Measurements from ENCODE around the gene WDR3. TPM values are rescaled to one million over a fixed set of nuclear protein-coding genes. Genes with fewer than 3 reads are reported as not detected.
"Not testable (repeated sequence)": the region's sequence is repeated elsewhere in the genome, so short reads cannot be mapped to it uniquely, and the experiment has no call there.

WDR3 gene
- polyA plus RNA-seq (ENCODE audit: insufficient read length), result 22.1 TPM

DNA sequence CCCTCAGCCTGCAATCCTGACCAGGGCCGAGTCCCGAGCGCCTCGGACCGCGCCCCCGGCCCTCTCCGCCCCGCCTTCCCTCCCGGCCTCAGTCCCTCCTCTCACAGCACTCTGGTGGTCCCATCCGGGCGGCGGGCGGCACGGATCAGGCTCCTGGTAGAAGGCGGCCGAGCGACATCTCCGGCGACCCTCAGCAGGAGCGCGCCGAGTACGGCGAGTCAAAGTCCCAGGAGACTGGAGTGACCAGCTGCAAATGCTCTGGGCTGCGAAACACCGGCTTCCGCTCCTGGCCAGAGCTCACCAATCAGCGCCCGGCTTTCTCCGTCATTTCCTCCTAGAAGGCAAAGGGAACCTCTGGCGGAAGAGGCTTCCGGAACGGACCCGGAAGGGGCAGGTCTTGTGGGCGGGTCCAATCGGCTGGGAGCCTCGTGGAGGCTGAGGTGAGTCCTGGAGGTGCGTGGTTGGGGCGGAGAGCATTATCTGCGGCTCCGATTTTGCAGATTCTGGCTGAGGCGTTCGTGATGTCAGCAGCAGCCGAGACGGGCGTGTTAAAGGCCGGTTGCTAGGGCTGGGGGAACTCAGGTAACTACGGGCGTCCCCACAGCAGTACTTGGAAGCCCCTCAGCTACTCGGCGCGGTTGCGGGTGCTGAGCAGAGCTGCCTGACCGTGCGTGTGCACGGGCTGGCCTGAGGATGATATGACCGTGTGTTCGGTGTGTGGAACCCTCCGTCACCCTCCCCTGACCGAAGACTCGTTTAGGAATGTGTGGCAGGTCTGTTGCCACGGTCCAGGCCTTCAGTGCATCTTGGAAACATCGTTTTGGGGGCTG is at the start of gene WDR3, which contains the start of gene GDAP2:
Gene WDR3 (plus strand): TSS at position 397 of the 830 bp plus-strand sequence. CDS start 3,581 bp downstream, outside the sequence.
Gene GDAP2 (minus strand): TSS at position 279 of the 830 bp plus-strand sequence. CDS start 9,264 bp downstream, outside the sequence.
- DNase-seq (ENCODE audit: low read depth), result peak; percentile 94

DNA sequence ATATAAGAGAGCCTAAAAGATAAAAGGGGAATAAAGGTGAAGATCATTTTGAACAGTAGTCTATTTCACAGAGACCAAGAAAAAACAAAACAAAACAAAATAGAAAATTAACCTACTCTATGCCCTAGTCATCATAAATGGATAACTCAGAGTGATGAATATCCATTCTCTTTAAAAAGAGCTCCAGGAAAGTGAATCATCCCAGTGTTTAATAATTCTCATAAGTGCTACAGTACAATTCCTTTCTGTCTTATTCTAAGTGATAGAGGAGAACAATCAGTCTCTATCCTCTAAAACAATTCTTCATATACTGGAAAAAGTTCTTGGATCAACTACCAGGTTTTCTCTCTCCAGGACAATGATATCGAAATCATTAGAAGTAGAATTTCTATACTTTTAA is 45.9 kb upstream of the WDR3 start:
- DNase-seq (ENCODE audit: low read depth), result no peak

DNA sequence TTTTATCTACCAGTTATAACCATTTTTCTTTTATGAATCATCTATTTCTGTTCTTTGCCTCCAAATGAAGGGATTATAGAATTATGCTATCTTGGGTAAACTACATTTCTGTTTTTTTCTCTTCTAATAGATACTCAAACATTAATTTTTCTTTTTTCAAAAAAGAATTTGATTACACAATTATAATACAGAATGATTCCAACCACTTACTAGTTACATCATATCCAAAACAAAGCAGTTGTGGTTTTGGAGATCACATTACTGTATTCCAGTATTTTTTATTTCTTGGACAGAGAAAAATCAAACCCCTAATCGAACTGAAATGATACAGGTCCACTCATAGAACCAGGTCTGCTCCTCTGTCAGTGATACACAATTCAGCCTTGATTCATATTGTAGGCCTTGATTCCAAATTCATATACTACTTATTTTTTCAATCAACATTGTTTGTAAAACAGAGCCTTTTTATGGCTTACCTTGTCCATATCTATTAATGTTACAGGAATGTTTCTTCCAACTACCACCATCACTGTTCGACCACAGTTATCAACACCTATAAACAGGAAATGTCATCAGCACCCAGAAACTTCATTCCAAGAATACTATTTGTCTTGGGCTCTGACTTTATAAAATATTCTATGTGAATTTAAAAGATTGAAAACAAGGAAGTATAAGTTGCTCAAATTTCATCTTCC is 43.3 kb upstream of the WDR3 start:
- no peak for DNase-seq (ENCODE audit: low read depth)

GRCh38 chr1:117890452-117890851 is 39.1 kb upstream of the WDR3 start:
- DNase-seq (ENCODE audit: low read depth), result no peak

- no peak for DNase-seq (ENCODE audit: low read depth)
These were observed 37.0 kb upstream of the WDR3 start for GRCh38 chr1:117892512-117892911.

DNA sequence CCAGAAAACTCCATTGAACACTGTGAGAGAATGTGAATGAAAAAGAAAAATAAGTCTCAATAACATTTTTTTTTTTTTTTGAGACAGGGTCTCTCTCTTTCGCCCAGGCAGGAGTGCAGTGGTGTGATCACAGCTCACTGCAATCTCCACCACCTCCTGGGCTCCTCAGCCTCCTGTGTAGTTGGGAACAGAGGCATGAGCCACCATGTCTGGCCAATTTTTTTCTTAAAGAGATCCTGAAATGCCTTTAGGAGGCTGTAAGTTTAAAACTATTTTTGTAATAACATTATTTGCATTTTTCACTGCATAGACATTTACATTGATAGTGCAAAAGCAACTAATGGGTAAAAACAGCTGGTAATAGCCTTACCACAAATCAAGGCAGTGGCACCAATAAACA is 35.5 kb upstream of the WDR3 start:
- DNase-seq (ENCODE audit: low read depth), result no peak

GRCh38 chr1:117895482-117896114 is 33.9 kb upstream of the WDR3 start:
- DNase-seq (ENCODE audit: low read depth), result peak; percentile 63

- no peak for DNase-seq (ENCODE audit: low read depth)
These were observed 32.0 kb upstream of the WDR3 start for GRCh38 chr1:117897551-117897950.

DNA sequence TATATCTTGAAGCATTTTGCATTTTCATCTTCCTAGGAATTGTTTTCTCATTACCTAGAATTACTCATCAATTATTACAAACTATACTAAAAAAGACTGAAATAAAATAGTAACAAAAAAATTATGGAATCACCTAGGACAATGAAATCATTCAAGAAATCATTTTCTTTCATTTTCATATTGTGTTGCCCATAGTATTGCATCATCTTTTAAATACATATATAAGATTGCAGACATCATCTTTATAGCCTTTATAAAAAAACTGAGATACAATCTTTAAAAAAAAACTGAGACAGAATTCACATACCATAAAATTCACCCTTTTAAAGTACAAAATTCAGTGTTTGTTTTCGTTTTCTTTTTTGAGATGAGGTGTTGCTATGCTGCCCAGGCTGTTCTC is 29.7 kb upstream of the WDR3 start:
- DNase-seq (ENCODE audit: low read depth), result no peak

DNA sequence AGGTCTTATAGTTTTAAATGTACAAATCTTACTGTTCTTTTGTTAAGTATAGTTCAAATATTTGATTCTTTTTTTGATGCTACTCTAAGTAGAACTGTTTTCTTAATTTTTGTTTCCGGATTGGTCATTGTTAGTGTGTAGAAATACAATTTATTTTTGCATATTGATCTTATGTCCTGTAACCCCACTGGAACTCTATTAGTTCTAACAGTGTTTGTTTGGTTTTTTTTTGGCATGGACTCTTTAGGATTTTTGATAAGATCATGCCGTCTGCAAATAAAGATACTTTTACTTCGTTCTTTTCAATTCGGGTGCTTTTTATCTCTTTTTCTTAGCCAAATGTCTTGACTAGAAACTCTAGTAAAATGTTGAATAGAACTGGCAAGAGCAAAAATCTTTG is 26.6 kb upstream of the WDR3 start:
- no peak for DNase-seq (ENCODE audit: low read depth)

DNA sequence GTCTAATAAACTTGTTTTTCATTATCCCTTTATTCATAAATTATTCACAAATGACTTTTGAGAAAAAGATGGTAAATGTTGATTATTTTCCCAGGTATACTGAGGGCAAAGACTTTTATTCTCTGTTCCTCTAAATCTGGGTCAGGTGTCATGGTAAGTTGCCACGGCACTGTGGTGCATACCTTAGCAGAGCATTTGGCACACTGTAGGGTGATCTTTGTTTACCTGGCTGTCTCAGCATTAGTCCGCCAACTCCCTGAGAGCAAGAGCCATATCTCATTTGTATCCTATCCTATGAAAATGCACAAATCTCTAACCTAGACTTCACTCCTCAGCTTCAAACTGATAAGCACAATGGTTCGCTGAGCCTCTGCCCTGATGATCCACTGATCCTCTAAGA is 25.1 kb upstream of the WDR3 start:
- DNase-seq (ENCODE audit: low read depth), result no peak

- DNase-seq (ENCODE audit: low read depth), result no peak
These were observed 24.5 kb upstream of the WDR3 start for GRCh38 chr1:117905019-117905418.

DNA sequence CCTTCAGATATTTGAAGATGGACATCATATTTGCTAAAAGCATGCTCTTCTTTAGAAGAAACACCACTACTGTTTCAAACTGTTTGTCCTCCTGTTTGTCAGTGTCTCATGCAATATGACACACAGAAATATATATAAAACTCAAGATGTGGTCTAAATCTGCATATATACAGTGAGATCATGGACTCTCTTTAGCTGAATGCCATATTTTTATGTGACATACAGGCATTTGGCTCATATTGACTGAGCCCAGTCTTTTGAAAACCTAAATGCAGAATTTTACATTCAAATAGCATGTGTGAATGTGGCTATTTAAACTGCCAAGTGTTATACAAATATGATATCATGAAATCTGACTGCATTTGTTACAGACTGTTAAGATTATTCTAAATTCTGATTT is 18.5 kb upstream of the WDR3 start:
- DNase-seq (ENCODE audit: low read depth), result no peak

DNA sequence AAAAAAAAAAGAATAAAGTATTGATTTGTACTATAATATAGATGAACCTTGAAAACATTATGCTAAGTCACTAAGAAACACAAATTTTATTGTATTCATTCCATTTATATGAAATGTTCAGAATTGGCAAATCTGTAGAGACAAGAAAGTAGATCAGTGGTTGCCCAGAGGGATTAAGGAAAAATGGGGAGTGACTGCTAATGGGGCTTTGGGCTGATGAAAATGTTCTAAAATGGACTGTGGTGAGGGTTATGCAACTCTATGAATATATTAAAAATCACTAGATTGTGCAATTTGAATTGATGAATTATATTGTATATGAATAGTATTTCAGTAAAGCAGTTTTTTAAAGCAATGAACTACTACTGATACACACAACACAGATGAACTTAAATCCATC is 10.2 kb upstream of the WDR3 start:
- no peak for DNase-seq (ENCODE audit: low read depth)

- DNase-seq (ENCODE audit: low read depth), result no peak
These were observed 7.5 kb upstream of the WDR3 start for GRCh38 chr1:117921991-117922390.

GRCh38 chr1:117922717-117923116 is 6.8 kb upstream of the WDR3 start:
- DNase-seq (ENCODE audit: low read depth), result not testable (repeated sequence)

GRCh38 chr1:117925981-117926380 is 3.6 kb upstream of the WDR3 start:
- DNase-seq (ENCODE audit: low read depth), result no peak

GRCh38 chr1:117928881-117929342 is 627 bp upstream of the WDR3 start:
- DNase-seq (ENCODE audit: low read depth), result peak; percentile 19

GRCh38 chr1:117930173-117930447 is 571 bp downstream of the WDR3 start:
- no peak for DNase-seq (ENCODE audit: low read depth)

- no peak for DNase-seq (ENCODE audit: low read depth)
These were observed 945 bp downstream of the WDR3 start for GRCh38 chr1:117930484-117930883.

DNA sequence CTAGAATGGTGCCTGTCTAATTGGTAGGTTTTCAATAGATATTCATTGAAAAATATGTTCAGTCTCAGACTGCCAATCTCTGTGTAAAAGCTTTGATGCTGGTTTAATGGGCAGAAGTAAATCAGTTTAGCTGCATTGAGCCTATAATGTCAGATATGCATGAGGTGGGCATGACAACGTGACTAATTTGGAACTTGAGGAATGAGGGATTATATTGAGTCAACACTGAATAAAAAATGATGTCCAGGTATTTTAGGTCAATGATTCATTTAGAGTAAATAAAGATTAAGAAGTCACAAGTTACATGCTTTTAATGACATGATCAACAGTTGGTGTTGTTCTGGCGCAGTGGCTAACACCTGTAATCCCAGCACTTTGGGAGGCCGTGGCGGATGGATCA is 3.0 kb downstream of the WDR3 start:
- DNase-seq (ENCODE audit: low read depth), result no peak

DNA sequence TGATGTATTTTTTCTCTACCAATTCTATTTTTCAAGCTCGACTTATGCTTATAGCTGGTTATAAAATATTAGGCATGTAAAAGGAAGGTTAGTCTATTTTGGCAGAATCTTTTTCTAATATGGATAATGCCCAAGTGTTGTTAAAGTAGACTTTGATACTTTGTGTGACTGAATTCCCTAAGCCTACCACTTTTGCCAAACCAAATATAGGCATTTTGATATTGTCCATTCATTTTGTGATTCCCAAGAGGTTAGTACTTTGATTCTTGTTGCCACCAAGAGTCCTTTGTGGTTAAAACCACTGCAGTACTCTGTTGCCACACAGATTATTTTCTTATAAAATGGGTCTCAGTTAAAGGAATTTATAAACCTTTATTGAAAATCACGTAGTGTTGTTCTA is 4.2 kb downstream of the WDR3 start:
- DNase-seq (ENCODE audit: low read depth), result no peak

- DNase-seq (ENCODE audit: low read depth), result no peak
These were observed 12.8 kb downstream of the WDR3 start for GRCh38 chr1:117942293-117942692.

Measured in forelimb muscle (tissue), 1 donor.